Stimulated activated CD8-positive, alpha-beta memory T cell treated with anti-CD3 and anti-CD28 coated beads, Interleukin-12 subunit alpha, Interleukin-12 subunit beta, amount 100 ng/mL, for 24 hours (primary cell): ENCODE results near the gene MT1B.
"Not testable (repeated sequence)": the region's sequence is repeated elsewhere in the genome, so short reads cannot be mapped to it uniquely, and the experiment has no call there.

Experiments used
- DNase-seq: peaks from one replicate; pipeline ENCODE4 v3.0.0-alpha.2; 2020; ENCODE audit errors: extremely low read depth

Gene MT1B

DNA sequence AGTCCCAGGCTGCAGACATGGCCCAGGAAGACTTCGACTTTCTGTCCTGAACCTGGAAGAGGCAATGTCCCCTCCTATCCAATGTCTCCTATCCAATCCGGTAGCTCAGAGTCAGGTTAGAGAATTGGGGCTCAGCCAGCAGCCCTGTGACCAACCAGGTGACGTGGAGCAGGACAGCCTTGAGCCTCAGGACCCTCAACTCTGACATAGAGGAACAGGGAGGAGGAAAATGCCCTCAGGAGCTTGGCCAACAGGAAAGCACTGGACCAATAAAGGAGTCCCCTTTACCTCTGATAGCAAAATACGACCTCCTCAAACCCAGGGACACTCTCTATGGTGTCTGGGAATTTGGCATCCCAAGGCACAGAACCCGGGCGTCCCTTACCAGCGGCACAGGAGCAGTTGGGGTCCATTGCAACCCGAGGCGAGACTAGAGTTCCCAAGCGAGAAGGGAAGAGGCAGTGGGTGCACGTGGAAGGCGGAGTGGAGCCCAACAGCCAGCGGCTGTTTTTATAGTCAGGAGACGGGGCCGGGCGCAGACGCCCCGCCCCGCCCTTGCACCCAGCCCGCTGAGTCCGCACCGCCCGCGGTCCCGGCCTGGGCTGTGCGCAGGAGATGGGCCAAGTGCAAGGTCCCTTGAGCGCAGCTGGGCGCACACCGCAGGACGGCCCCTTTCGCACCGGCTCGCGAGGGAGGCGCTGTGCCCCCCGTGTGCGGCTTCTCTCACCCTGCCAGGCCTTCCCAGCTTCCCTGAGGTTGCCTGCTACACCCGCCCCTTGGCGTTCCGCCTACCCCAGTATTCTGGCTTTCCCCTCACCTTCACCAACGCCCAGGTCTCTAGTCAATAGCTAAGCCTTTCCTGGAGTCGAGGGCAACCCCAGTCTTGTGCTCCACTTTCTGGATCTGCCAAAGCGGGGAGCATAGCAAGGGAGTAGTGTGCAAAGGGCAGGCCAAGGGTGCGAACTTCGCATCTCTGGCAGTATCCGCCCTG, 16.2 kb downstream of the MT1B start, which contains the start of gene MT1G:
Gene MT1G (minus strand): TSS at position 485 of the 991 bp plus-strand sequence. CDS start 72 bp downstream, at position 413.
- DNase-seq: no peak

DNA sequence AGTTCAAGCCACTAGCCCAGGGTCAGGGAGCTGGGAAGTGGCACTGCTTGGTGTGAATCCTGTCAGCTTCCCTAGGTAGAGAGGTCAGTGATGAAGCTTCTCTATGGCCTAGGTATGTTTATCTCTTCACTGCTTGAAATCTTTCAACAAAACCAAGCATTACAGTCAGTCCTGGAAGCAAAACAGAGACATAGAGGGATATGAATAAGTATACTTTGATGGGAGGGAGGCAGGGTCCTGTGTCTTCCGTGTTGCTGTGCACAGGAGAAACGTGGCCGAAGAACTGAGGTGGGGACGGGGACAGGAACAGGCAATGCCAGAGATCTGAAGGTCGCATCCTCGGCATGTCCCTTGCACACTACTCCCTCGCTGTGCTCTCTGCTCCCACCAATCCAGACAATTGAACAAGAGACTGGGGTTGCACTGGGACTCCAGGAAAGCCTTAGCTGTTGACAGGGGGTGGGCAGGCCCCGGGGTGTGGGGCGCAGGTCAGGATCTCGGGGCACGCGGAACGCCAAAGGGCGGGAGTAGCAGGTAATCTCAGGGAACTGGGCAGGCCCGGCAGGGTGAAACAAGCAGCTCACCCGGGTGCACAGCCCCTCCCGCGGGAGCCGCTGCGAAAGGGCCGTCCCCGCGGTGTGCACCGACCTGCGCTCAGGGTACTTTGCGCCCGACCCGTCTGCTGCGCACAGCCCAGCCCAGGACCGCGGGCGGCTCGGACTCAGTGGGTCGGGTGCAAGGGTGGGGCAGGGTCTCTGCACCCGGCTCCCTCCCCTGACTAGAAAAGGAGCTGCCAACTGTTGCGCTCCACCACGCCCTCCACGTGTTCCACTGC, 17.5 kb downstream of the MT1B start, which contains the start of gene MT1H:
Gene MT1H (plus strand): TSS at position 810 of the 835 bp plus-strand sequence. CDS start 71 bp downstream, outside the sequence.
- no peak for DNase-seq

- no peak for DNase-seq
These were observed 18.3 kb downstream of the MT1B start for GRCh38 chr16:56669840-56670619.

DNA sequence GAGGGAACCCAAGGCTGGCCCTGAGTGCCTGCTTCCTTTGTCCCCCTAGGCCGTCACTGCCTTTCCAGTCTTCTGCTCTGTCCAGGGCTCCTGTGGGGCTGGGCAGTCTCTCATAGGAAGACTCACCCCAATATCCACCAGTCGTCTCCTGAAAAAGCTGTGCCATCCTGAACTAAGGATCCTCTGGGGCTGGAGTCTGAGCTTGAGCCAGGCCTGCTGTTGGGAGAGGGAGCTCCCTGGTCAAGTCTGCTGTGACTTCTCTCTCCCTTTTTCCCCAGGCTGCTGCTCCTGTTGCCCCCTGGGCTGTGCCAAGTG, 18.9 kb downstream of the MT1B start:
- no peak for DNase-seq

GRCh38 chr16:56671691-56672090, 20.0 kb downstream of the MT1B start:
- DNase-seq: not testable (repeated sequence)

DNA sequence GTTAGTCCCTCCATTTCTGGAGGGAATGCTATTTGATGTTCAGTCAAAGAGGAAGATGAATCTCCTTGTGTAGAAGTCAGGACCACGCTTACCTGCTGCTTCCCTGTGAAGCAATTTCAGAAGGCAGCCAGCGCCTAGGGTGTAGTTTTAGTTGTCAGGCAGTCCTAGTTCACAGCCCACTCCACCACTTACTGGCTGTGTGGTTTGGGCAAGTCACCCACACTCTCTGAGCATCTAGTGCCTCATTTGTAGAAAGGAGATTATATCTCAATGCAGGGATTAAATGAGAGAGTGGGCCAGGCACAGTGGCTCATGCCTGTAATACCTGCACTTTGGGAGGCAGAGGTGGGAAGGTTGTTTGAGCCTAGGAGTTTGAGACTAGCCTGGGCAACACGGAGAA, 20.5 kb downstream of the MT1B start:
- not testable (repeated sequence) for DNase-seq

- DNase-seq: no peak
These were observed 21.3 kb downstream of the MT1B start for GRCh38 chr16:56672761-56673536.

GRCh38 chr16:56673921-56674320, 22.2 kb downstream of the MT1B start:
- DNase-seq: no peak

- DNase-seq: not testable (repeated sequence)
These were observed 22.9 kb downstream of the MT1B start for GRCh38 chr16:56674570-56674969.

- DNase-seq: no peak
These were observed 24.1 kb downstream of the MT1B start for GRCh38 chr16:56675685-56676210.

DNA sequence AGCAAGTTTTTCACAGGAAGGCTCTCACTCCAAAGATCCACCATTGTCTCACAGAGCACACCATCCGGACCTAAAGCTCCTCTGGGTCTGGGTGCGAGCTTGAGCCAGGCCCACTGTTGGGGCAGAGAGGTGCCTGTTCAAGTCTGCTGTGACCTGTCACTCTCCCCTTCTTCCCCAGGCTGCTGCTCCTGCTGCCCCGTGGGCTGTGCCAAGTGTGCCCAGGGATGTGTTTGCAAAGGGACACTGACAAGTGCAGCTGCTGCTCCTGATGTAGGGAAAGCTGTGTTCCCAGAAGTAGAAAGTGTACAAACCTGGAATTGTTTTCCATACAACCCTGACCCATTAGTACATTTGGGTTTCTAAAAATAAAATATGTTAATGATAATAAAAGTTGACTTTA, 25.8 kb downstream of the MT1B start:
- DNase-seq: no peak

- DNase-seq: no peak
These were observed 27.5 kb downstream of the MT1B start for GRCh38 chr16:56679078-56679730.

DNA sequence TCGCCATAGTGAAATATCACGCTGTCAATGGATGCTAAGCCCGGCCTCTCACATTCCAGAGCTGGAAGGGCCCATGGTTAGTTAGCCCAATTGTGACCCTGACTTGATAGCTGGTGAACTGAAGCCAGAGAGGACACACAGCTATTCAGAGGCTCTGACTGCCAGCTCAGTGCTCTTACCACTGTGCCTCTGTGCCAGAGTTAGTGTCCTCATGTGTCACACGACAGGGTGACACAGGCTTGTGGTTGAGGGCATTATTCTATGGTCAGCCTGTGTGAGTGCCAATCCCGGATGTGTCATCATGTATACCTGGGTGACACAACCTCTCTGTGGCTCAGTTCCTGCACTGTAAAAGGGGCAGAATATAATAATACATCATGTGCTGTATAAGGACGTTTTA, 28.1 kb downstream of the MT1B start:
- no peak for DNase-seq

DNA sequence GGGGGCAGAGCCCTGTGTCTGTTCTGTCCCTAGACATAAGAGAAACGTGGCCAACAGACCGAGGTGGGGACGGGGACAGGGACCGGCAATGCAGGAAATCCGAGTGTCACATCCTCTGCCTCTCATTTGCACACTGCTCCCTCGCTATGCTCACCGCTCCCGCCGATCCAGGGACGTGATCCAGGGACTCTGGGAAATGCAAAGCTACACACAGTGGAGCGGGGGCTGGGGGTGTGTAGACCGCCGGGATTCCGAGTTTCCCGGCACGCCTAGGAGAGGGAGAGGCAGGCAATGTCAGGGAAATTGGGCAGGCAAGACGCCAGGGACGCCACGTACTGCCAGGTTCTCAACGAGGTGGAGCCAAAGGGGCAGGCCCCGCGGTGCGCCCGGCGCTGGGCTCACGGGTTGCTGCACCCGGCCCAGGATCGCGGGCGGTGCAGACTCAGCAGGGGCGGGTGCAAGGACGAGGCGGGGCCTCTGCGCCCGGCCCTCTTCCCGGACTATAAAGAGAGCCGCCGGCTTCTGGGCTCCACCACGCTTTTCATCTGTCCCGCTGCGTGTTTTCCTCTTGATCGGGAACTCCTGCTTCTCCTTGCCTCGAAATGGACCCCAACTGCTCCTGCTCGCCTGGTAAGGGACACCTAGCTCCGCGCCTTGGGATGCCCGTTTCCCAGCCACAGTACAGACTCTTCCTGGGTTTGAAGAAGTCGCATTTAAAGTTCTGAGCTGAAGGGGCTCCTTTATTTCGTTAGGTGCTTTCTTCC, 30.4 kb downstream of the MT1B start, which contains the start of gene MT1X:
Gene MT1X (plus strand): TSS at position 532 of the 764 bp plus-strand sequence. CDS start 71 bp downstream, at position 603.
- DNase-seq: peak; percentile 79

DNA sequence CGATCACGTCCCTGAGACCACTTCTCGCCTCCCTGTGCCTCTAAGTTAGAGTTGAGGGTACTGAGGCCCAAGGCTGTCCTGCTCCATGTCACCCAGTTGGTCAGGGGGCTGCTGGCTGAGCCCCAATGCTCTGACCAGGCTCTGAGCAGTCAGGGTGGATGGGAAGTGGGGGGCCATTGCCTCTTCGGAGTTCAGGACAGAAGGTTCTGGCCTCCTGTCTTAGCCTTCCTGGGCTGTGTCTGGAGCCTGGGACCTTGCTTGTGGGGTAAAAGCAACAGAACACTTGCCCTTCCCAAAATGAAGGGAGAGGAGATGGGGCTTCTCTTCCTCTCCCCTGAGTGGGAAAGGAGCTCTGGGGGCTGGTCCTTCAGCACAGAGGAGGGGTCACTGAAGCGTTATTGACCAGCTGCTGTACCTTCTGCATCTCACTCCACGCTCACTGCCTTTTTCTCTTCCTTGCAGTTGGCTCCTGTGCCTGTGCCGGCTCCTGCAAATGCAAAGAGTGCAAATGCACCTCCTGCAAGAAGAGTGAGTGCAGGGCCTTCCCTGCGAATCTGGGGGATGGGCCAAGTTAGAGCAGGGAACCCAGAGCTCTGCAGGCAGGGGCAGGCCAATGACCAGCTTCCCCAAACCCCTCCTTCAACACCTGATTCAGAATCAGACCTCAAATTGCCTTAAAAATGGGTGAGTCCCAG, 31.2 kb downstream of the MT1B start:
- no peak for DNase-seq

GRCh38 chr16:56683424-56684172, 31.9 kb downstream of the MT1B start:
- DNase-seq: no peak

DNA sequence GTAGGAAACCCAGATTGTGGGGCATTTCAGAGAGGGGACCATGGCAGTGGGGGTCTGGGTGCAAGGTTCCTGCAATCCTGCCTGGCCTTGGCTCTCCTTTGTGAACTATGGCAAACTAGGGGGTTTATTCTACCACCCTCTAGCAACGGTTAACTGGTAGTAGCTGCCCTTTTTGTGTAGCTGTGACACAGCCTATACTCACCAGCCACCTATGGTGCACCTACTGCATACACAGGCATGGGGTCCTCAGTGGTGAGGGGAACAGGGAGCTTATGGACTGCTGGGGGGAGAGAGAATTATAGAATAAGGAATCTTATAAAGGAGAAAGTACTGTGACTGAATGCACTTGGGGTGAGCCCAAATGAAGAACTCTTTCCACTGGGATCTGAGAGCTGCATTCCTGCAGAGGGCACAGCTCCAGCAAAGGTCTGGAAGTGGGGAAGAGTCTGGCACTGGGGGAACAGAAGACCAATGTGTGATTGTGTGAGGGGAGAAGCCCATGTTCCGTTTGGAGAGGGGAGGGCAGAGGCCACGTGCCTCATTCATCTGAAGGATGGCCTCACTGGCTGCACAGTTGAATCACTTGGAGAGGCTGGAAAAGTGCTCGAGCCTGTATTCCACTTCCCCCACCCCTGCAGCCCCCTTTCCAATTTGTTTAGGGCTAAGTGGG, 32.7 kb downstream of the MT1B start:
- DNase-seq: no peak
